B cell (primary cell): ENCODE data around the gene MICALL2. TPM values are rescaled to one million over a fixed set of nuclear protein-coding genes. Genes with fewer than 3 reads are reported as not detected.

ENCODE experiments used
- ATAC-seq: fragments of 200-7000 bp; cut with Tn5 transposase; one replicate; pipeline ENCODE4 v1.10.0; 2021; ENCODE audit warnings: low read depth, mild to moderate bottlenecking, moderate number of reproducible peaks, moderate library complexity
- CTCF ChIA-PET: fragments of 350-600 bp; sonication (Branson Sonifier 250); formaldehyde crosslinking; loops from one replicate; lab custom pipeline; 2021; ENCODE audit warnings: antibody characterized with exemption, inconsistent platforms; lab: Charles Lee
- POLR2A ChIA-PET: fragments of 350-600 bp; sonication (Branson Sonifier 250); formaldehyde crosslinking; loops from one replicate; lab custom pipeline; 2021; ENCODE audit warnings: antibody characterized with exemption; lab: Charles Lee
- DNase-seq: peaks from one replicate; pipeline ENCODE4 v3.0.0; 2013
- H2AFZ ChIP-seq: 2 replicates; pipeline ENCODE4 v1.6.1; 2012; ENCODE audit warnings: mild to moderate bottlenecking, low read depth, low read length; ENCODE audit not compliant: insufficient read depth, poor library complexity, severe bottlenecking
- H3K27ac ChIP-seq, 2 donors: 1 replicate in 1 of 2; 2 replicates in 1 of 2; pipeline ENCODE4 v1.5.1; 2012 to 2013; ENCODE audit warnings: low read length in 2 of 2, mild to moderate bottlenecking in 2 of 2, moderate library complexity in 1 of 2
- H3K27me3 ChIP-seq, 4 experiments: fragments of 200-600 bp in 1 of 4; sonication (generic) in 1 of 4; replicated peaks in 1 of 4; 1 replicate in 2 of 4; 2 replicates in 2 of 4; pipeline versions ENCODE4 v1.6.1 to v1.7.0; 2013 to 2016; ENCODE audit warnings: low read length in 3 of 4, mild to moderate bottlenecking in 2 of 4, mixed read lengths in 1 of 4, moderate library complexity in 1 of 4; ENCODE audit not compliant: insufficient read depth in 4 of 4, control insufficient read depth in 3 of 4; ENCODE audit errors: control extremely low read depth in 1 of 4
- H3K36me3 ChIP-seq, 2 experiments: replicated peaks in 1 of 2; 1 replicate in 1 of 2; 2 replicates in 1 of 2; pipeline versions ENCODE4 v1.6.1 to v1.7.1; 2013; ENCODE audit warnings: low read length in 1 of 2; ENCODE audit not compliant: insufficient read depth in 2 of 2, control insufficient read depth in 1 of 2; ENCODE audit errors: control extremely low read depth in 1 of 2, extremely low read depth in 1 of 2
- H3K4me1 ChIP-seq, 2 donors: fragments of 200-600 bp in 1 of 2; sonication (generic) in 1 of 2; 1 replicate in 1 of 2; 2 replicates in 1 of 2; pipeline versions ENCODE4 v1.5.1 to v1.6.1; 2013 to 2017; ENCODE audit warnings: low read length in 2 of 2; ENCODE audit not compliant: control insufficient read depth in 2 of 2, insufficient read depth in 2 of 2
- H3K4me2 ChIP-seq: replicated peaks from 2 replicates; pipeline ENCODE3; 2012; ENCODE audit warnings: mild to moderate bottlenecking, low read depth, low read length; ENCODE audit not compliant: poor library complexity, severe bottlenecking
- H3K4me3 ChIP-seq, 5 experiments: fragments of 200-600 bp in 1 of 5; sonication (generic) in 1 of 5; 1 replicate in 3 of 5; 2 replicates in 2 of 5; pipeline versions ENCODE4 v1.5.1 to v1.7.0; 2011 to 2016; ENCODE audit warnings: low read length in 4 of 5, mild to moderate bottlenecking in 4 of 5, low read depth in 2 of 5, control low read depth in 1 of 5, moderate library complexity in 1 of 5; ENCODE audit not compliant: insufficient read depth in 1 of 5; ENCODE audit errors: control extremely low read depth in 1 of 5, extremely low read depth in 1 of 5
- H3K79me2 ChIP-seq: fragments of 200-600 bp; sonication (generic); one replicate; pipeline ENCODE4 v1.6.0; 2016; ENCODE audit warnings: low read length; ENCODE audit not compliant: control insufficient read depth, insufficient read depth
- H3K9ac ChIP-seq: fragments of 200-600 bp; sonication (generic); 2 replicates; pipeline ENCODE4 v1.6.1; 2017; ENCODE audit warnings: mild to moderate bottlenecking, low read length, moderate library complexity
- H3K9me3 ChIP-seq, 3 donors: one replicate each; pipeline versions ENCODE4 v1.6.1 to v1.7.1; 2013; ENCODE audit warnings: low read length in 2 of 3; ENCODE audit not compliant: control insufficient read depth in 2 of 3, insufficient read depth in 1 of 3; ENCODE audit errors: control extremely low read depth in 1 of 3
- H4K20me1 ChIP-seq: 2 replicates; pipeline ENCODE4 v1.6.0; 2012; ENCODE audit warnings: mild to moderate bottlenecking, low read length; ENCODE audit not compliant: insufficient read depth, control insufficient read depth, poor library complexity, severe bottlenecking
- H3K27ac Mint-ChIP-seq: one replicate; pipeline ENCODE4 v1.8.0; 2021; ENCODE audit warnings: mixed read lengths
- H3K27me3 Mint-ChIP-seq: one replicate; pipeline ENCODE4 v1.8.0; 2021; ENCODE audit warnings: mixed read lengths
- H3K4me1 Mint-ChIP-seq: one replicate; pipeline ENCODE4 v1.8.0; 2021; ENCODE audit warnings: mixed read lengths
- H3K4me3 Mint-ChIP-seq: one replicate; pipeline ENCODE4 v1.8.0; 2021; ENCODE audit warnings: mixed read lengths
- H3K9me3 Mint-ChIP-seq: one replicate; pipeline ENCODE4 v1.8.0; 2022; ENCODE audit warnings: mixed read lengths; ENCODE audit not compliant: insufficient read depth
- CTCF ChIP-seq: fragments of 200-600 bp; IDR thresholded peaks from one replicate; pipeline ENCODE4 v1.8.0; 2022; ENCODE audit warnings: antibody characterized with exemption, mild to moderate bottlenecking
- EZH2 ChIP-seq: IDR thresholded peaks from 2 replicates; pipeline ENCODE4 v1.6.1; 2012; ENCODE audit warnings: borderline replicate concordance, low read depth, mild to moderate bottlenecking, moderate library complexity, low read length; ENCODE audit not compliant: insufficient read depth, poor library complexity, severe bottlenecking
- WGBS: methylation state at CpG from one replicate; pipeline ENCODE4 v1.1.5; 2013; ENCODE audit warnings: missing lambda C conversion rate; ENCODE audit not compliant: insufficient coverage; 5-methylcytosine and 5-hydroxymethylcytosine counted together
- intact Hi-C: fragments of 100-400 bp; cut with micrococcal nuclease; formaldehyde crosslinking; loops from one replicate; pipeline ENCODE4 v1.10.0; 2022
- polyA plus RNA-seq: library from polyadenylated mRNA; depleted of rRNA; stranded (reverse); fragments of >200 nt; gene quantifications from 2 replicates; pipeline ENCODE4 v1.2.3, GENCODE V29; 2012
- total RNA-seq, 2 donors: library from RNA; stranded (reverse); fragments of 120-200 nt in 1 of 2; gene quantifications; 1 replicate in 1 of 2; 2 replicates in 1 of 2; pipeline versions ENCODE4 v1.2.3 to v1.2.4, GENCODE V29; 2013 to 2022

The MICALL2 gene
- total and polyA plus RNA-seq, 2 donors (not counting 1 experiment from before 2014, with no cell fraction given), result 0.85 to 0.94 TPM

DNA sequence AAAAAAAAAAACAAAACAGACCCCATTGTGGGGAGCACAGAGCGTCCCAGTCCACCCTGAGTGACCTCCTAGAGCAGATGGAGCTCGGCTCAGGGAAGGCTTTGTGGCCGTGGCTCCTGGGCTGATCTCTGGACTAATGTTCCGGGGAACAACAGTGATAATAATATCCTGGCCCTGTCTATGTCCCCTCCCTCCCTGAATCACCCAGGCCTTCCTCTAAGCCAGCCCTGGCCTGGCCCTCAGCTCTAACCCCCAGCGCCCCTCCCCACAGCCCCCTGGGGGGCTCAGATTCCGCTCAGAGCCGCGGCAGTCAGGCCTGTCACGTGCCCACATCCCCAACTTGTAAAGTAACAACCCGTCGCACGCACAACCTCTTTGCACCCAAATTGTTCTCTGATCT lies 48.3 kb downstream of the MICALL2 start:
- Mint-ChIP-seq H3K27ac (no peak overlapping the region), H3K4me3 (no peak overlapping the region), H3K27me3 (peaks cover 22% of the 10 kb centered on the region), H3K4me1 (peaks cover 1% of the 10 kb centered on the region), H3K9me3 (no peaks in the 10 kb centered on the region)
- Histone ChIP-seq H4K20me1 (no peaks in the 10 kb centered on the region), H3K9ac (no peak overlapping the region), H3K27me3 (peaks cover 0 to 24% (median 4%) of the 10 kb centered on the region in 4 experiments), H3K4me1 (peaks cover 5 to 9% of the 10 kb centered on the region in 2 donors), H3K9me3 (peaks cover 0 to 15% (median 0%) of the 10 kb centered on the region in 3 donors), H2AFZ (no peak overlapping the region), H3K36me3 (no peaks in the 10 kb centered on the region), H3K4me2 (no peak overlapping the region), H3K27ac (no peak overlapping the region), H3K4me3 (no peak overlapping the region), H3K79me2 (no peaks in the 10 kb centered on the region)
- ATAC-seq (no peak), DNase-seq (no peak)
- CTCF ChIA-PET, result interaction anchor here (1.7 kb wide), 1 partner anchor 346 kb away, joined by 8 read pairs; no protein-coding TSS in a partner anchor
- intact Hi-C loops, result no loop called here
- POLR2A ChIA-PET, result no interaction called here
- TF ChIP-seq CTCF (no peak), EZH2 (no peak)
- WGBS, result 86% methylated on average over 5 of the region's 12 CpGs

DNA sequence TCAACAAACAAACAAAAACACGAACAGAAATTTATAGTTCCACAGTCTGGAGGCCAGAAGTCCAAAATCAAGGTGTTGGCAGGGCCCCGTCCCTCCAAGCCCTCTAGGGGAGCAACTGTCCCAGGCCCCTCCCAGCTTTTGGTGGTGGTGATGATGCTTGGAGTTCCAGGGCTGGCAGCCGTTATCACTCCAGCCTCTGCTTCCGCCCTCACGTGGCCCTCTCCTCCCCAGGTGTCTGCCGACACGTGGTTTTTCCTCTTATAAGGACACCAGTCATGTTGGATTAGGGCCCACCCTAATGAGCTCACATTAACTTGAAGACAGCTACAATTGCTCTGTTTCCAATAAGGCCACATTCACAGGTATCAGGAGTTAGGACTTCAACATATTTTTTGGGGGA lies 49.7 kb downstream of the MICALL2 start:
- POLR2A ChIA-PET, result no interaction called here
- Mint-ChIP-seq H3K4me3 (no peak overlapping the region), H3K27me3 (peaks cover 28% of the 10 kb centered on the region), H3K9me3 (no peaks in the 10 kb centered on the region), H3K27ac (no peak overlapping the region), H3K4me1 (peaks cover 1% of the 10 kb centered on the region)
- peaks cover 5 to 9% of the 10 kb centered on the region in 2 donors for H3K4me1 ChIP-seq
- no peaks in the 10 kb centered on the region for H4K20me1 ChIP-seq
- H3K9me3 ChIP-seq, result peaks cover 0 to 15% (median 0%) of the 10 kb centered on the region in 3 donors
- TF ChIP-seq CTCF (no peak), EZH2 (no peak)
- CTCF ChIA-PET, result interaction anchor here (0.7 to 1.7 kb wide), 2 partner anchors 344 to 891 kb away, joined by 4 to 8 read pairs; no protein-coding TSS in a partner anchor
- H3K9ac ChIP-seq, result no peak overlapping the region
- H3K36me3 ChIP-seq, result no peaks in the 10 kb centered on the region
- H2AFZ ChIP-seq, result no peak overlapping the region
- ATAC-seq, result no peak
- intact Hi-C loops, result no loop called here
- WGBS, result 50% methylated on average over 1 of the region's 7 CpGs
- H3K79me2 ChIP-seq, result no peaks in the 10 kb centered on the region
- DNase-seq, result no peak
- H3K4me2 ChIP-seq, result no peak overlapping the region
- H3K27ac ChIP-seq, result no peak overlapping the region
- peaks cover 0 to 31% (median 4%) of the 10 kb centered on the region in 4 experiments for H3K27me3 ChIP-seq
- no peak overlapping the region for H3K4me3 ChIP-seq
